ENCODE results near the gene PLAC1. TPM values are rescaled to one million over a fixed set of nuclear protein-coding genes. Genes with fewer than 3 reads are reported as not detected.

PLAC1 gene
- total RNA-seq, 1 experiment from 2014 or later, result 0.34 TPM

DNA sequence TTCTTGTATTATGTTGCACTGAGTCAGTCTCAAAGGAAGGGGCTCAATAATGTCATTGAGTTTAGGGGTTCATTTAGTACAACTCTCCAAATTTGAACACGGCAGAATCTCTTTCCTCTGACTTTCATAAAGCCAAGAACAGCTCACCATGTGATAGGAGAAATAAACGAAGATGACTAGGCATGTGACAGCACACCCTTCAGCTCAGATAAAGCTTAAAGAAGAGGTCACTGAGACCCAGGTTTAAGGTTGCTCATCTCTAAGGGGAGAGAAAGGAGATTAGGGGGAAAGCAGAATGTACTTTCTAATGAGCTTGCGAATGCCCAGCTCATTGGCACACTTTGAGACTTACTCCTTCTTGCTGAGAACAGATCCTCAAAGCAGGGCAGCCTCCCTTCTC is 89.0 kb downstream of the PLAC1 start:
- TF ChIP-seq MAX (IDR thresholded peaks at IDR 0.05) (no peak), ZNF274 (IDR thresholded peaks at IDR 0.05; ENCODE audit: low read depth, low read length) (no peak), JUND (IDR thresholded peaks at IDR 0.05) (no peak), CBX3 (IDR thresholded peaks at IDR 0.05; ENCODE audit: low read depth) (no peak), YY1 (IDR thresholded peaks at IDR 0.05; ENCODE audit: extremely low read depth, insufficient replicate concordance, low read depth, low read length) (no peak), RAD21 (IDR thresholded peaks at IDR 0.05; ENCODE audit: low read depth) (no peak), POLR2A (IDR thresholded peaks at IDR 0.05; ENCODE audit: borderline replicate concordance, extremely low read depth, insufficient read depth, insufficient read length) (no peak)
- TF ChIP-seq, protein P1, sequence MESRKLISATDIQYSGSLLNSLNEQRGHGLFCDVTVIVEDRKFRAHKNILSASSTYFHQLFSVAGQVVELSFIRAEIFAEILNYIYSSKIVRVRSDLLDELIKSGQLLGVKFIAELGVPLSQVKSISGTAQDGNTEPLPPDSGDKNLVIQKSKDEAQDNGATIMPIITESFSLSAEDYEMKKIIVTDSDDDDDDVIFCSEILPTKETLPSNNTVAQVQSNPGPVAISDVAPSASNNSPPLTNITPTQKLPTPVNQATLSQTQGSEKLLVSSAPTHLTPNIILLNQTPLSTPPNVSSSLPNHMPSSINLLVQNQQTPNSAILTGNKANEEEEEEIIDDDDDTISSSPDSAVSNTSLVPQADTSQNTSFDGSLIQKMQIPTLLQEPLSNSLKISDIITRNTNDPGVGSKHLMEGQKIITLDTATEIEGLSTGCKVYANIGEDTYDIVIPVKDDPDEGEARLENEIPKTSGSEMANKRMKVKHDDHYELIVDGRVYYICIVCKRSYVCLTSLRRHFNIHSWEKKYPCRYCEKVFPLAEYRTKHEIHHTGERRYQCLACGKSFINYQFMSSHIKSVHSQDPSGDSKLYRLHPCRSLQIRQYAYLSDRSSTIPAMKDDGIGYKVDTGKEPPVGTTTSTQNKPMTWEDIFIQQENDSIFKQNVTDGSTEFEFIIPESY (IDR thresholded peaks at IDR 0.05; ENCODE audit: extremely low read depth, insufficient replicate concordance, low read length), result no peak
- DNase-seq (ENCODE audit: low read depth, low spot score) (no peak), ATAC-seq (no peak)
- H3K9ac ChIP-seq (ENCODE audit: low read length), result no peak overlapping the region
- CTCF ChIA-PET, result no interaction called here
- no peaks in the 10 kb centered on the region for H4K20me1 ChIP-seq (ENCODE audit: insufficient read depth)
- intact Hi-C loops (cut with micrococcal nuclease), result no loop called here
- no peaks in the 10 kb centered on the region for H3K9me2 ChIP-seq (ENCODE audit: insufficient read depth)
- H3K27me3 ChIP-seq (ENCODE audit: insufficient read depth, low read length), result peaks cover 3% of the 10 kb centered on the region; the same call in 1 of the 2 replicates
- H2AFZ ChIP-seq (ENCODE audit: low read depth, low read length, poor library complexity, severe bottlenecking), result no peak overlapping the region
- POLR2A ChIA-PET, result no interaction called here
- H3K79me2 ChIP-seq (ENCODE audit: insufficient read depth, low read length), result no peaks in the 10 kb centered on the region
- H3K36me3 ChIP-seq (ENCODE audit: control insufficient read depth in 1 of 2, insufficient read depth in 2 of 2, low read length in 2 of 2), result no peaks in the 10 kb centered on the region
- no TSS peak for BruUV-seq (replicated peaks)
- H3K9me3 ChIP-seq (ENCODE audit: control insufficient read depth in 1 of 2, insufficient read depth in 1 of 2, low read depth in 1 of 2, low read length in 2 of 2), result no peaks in the 10 kb centered on the region
- RAD21 ChIA-PET (ENCODE audit: low non-redundant PET in 1 of 2, low total read pairs in 2 of 2, uncharacterized antibody in 2 of 2, unreplicated experiment in 2 of 2), result no interaction called here
- no peak overlapping the region for H3K27ac ChIP-seq (ENCODE audit: low read depth, low read length)
- H3K4me2 ChIP-seq (ENCODE audit: low read length), result no peak overlapping the region
- H3K4me3 ChIP-seq (replicated peaks in 1 of 2; ENCODE audit: low read depth in 1 of 2, low read length in 2 of 2), result no peak overlapping the region
- peaks cover 9 to 17% of the 10 kb centered on the region in 2 experiments for H3K4me1 ChIP-seq (ENCODE audit: control insufficient read depth in 1 of 2, insufficient read depth in 2 of 2, low read length in 2 of 2)
